MV-4-11 (cell line): Measurements from ENCODE around the gene ASB1.

Experiments
- DNase-seq: peaks from one replicate; lab custom pipeline; 2025; lab: John Stamatoyannopoulos, UW

The ASB1 gene

GRCh38 chr2:238467792-238468191 is 41.1 kb downstream of the ASB1 start:
- no peak for DNase-seq

- no peak for DNase-seq
These were observed 42.4 kb downstream of the ASB1 start for GRCh38 chr2:238469155-238469554.

DNA sequence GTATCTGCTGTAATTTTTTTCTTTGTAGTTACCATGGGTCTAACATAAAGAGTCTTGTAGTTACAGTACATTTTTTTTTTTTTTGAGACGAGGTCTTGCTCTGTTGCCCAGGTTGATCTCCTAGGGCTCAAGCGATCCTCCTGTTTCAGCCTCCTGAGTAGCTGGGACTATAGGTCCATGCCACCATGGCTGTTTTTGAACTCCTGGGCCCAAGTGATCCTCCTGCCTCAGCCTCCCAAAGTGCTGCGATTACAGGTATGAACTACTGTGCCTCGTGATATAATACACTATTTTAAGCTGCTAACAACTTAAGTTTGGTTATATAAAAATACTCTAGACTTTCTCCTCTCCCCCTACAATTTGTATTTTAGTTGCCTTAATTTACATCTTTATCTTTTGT is 46.3 kb downstream of the ASB1 start:
- no peak for DNase-seq

GRCh38 chr2:238473523-238473922 is 46.8 kb downstream of the ASB1 start:
- no peak for DNase-seq

- no peak for DNase-seq
These were observed 48.3 kb downstream of the ASB1 start for GRCh38 chr2:238475034-238475433.

DNA sequence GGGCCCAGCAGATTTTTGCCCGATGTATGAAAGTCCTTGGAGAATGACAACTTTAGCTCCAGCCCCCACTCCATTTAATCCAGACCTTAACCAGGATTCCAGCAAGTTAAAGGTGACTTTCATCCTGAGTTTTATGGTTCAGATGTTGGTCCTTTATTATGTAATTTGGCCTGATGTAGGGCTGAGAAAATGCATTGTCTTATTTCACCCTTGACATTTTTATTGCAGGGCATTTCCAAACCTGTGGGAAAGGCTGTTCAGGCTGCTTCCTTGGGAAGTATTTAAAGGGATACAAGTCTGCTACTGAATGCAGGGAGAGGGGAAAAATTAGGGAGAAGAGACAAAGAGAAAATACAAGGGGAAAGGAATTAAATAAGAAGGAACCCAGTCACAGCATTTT is 48.8 kb downstream of the ASB1 start:
- no peak for DNase-seq

DNA sequence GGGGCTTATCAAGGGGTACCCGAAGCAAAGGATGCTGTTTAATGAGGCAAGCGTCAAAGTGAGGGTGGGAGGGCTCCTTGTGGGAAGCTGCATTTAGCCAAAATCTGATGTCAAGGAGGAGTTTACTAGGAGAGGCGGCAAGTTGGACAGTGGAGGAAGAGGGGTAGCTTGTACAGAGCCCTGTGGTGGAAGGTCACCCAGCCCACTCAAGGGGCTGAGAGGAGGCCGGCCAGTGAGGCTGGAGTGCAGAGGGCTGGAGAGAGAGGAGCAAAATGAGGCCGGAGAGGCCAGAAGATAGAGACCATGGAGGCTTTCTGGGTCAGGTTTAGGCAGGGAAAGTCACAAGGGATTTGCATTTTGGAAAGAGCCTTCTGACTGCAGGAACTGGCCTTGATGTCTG is 49.5 kb downstream of the ASB1 start:
- no peak for DNase-seq

- no peak for DNase-seq
These were observed 51.5 kb downstream of the ASB1 start for GRCh38 chr2:238478216-238478615.

GRCh38 chr2:238479847-238480246 is 53.1 kb downstream of the ASB1 start:
- DNase-seq: no peak

DNA sequence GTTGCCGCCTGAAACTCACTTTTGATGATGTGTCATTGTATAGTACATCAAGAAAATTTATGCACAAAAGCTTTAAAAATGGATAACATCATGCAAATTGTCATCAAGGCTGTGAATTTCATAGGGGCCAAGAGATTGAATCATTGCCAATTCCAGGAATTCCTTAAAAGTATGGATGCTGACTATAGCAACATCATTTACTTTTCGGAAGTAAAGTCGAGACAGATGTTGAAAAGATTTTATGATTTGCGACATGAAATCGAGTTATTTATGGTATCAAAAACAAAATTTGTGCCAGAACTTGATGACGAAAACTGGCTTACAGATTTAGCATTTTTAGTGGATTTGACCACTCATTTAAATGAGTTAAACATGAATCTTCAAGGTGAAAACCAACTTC is 56.3 kb downstream of the ASB1 start:
- DNase-seq: no peak

GRCh38 chr2:238483656-238484055 is 56.9 kb downstream of the ASB1 start:
- DNase-seq: no peak

GRCh38 chr2:238484522-238485452 is 58.1 kb downstream of the ASB1 start:
- DNase-seq: no peak

DNA sequence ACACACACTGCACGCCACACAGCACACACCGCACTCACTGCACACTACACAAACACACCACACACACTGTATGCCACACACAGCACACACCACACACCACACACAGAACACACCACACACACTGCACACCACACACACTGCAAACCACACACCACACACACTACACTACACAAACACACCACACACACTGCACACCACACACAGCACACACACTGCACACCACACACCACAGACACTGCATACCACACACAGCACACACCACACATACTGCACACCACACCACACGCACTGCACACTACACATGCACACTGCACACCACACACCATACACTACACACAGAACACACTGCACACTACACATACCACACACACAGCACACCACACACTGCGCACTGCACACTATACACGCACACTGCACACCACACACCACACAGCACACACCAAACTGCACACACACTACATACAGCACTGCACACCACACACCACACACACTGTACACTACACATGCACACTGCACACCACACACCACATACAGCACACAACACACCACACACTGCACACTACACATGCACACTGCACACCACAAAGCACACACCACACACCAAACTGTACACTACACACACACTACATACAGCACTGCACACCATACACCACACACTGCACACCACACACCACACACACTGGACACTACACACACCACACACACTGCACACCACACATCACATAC is 59.6 kb downstream of the ASB1 start:
- no peak for DNase-seq

- no peak for DNase-seq
These were observed 60.4 kb downstream of the ASB1 start for GRCh38 chr2:238487134-238487533.

DNA sequence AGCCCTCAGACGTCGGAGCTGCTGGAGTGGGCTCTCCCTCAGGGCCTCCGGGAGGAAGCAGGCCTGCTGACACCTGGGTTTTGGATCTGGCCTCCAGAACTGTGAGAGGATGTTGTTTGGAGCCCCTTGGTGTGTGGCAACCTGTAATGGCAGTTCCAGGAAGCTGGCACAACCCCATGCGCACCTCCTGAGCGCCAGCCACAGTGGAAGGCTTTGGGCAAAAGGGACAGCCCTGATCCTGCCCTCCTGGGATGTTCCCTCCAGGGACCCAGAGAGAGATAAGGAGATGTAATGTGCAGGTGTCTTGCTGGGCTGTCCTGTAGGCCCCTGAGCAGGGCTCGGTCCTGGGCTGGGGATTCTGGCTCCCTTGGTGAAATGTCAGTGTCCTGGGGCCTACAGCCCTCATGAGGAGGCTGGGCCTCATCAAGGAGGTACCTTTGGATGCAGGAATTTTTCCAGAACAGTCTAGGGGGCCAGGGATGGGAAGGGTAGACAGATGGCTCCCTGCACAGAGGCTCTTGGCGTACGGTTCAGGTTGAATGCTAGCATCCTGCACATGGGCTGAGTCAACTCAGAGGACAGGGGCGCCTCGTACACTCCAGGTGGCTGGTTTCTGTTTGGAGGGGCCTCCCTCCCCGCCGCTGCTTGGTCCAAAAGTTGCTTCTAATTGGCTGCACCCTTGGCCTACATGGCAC is 61.1 kb downstream of the ASB1 start:
- no peak for DNase-seq

DNA sequence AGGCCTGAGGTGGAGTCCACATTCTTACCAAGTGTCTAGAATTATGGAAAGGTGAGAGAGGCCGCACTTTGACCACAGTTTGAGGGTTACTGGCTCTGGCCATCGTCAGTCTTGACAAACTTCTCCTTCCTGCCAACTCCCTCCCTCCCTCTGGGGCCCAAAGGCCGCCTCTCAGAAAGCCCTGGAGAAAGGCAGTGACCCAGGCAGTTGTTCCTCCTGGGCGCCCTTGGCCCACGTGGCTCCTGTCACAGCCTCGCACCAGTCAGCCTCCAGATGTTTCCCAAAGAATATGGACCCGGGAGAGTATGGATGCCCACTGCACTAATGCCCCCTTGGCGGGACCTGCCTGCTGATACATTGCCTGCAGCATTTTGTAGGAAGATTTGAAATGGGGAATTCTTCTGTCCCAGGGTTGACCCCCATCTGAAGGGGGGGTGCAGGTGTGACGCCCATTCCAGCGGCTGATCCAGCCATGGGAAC is 61.7 kb downstream of the ASB1 start:
- DNase-seq: no peak

DNA sequence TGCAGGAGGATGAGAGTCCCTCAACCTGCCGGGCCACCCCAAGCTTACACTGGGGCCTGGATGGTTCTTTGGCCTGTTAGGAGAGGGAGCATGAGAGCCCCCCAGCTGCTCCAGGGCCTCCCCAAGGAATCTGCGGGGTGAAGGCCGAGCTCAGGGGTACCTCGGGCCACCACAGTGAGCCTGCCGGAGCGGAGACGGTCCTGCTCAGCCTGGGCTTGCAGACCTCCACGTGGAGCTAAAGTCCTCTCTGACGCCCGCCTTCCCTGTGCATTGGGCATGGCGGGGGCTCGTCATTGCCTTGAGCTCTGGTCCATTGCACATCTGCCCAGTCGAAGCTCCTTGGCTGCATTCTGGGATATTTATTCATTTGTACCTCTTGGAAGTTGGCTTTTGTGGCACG is 62.7 kb downstream of the ASB1 start:
- DNase-seq: no peak

DNA sequence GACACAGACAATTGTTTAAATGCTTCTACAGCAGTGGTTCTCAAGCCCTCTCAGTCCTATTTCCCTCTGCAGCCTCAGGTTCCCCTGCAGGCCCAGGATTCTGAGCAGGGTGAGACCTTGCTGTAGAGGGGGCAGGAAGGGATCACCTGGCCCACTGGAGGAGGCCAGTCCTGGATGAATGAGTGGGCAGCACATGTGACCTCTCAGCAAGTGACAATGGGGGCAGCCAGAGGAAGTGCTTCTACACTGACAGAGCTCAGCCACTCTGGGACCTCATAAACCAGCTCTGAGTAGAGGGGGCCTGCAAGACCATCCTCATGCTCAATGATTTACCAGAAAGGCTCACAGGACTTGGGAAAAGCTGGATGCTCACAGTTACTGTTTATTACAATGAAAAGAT is 63.2 kb downstream of the ASB1 start:
- no peak for DNase-seq

- no peak for DNase-seq
These were observed 66.1 kb downstream of the ASB1 start for GRCh38 chr2:238492840-238493239.

DNA sequence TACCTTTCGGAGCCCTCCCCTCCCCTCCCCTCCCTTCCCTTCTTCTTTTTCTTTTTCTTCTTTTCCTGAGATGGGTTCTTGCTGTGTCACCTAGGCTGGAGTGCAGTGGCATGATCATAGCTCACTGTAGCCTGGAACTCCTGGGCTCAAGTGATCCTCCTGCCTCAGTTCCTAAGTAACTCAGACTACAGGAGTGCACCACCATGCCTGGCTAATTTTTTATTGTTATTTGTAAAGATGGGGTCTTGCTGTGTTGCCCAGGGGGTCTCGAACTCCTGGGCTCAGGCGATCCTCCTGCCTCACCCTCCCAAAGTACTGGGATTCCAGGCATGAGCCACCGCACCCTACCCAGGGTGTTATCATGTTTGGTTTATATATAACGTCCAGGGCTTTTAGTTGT is 66.7 kb downstream of the ASB1 start:
- no peak for DNase-seq

GRCh38 chr2:238493880-238494572 is 67.3 kb downstream of the ASB1 start:
- DNase-seq: no peak

DNA sequence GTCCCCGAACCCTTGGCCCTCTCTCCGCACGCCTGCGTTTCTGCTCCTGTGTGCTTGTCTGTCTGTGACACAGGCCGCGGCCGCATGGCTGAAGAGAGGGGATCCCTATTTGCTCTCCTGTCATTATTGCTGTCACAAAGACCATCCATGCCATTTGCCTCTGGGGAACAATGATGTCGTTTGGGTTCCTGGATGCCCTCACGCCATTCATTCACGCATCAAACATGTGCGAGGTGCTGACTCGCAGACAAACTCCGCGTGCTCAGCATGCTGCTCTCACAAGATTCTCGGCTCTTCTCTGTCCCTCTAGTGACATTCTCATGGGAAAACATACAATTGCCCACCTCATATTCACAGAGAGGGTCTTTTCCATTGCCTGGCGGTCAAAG is 67.8 kb downstream of the ASB1 start:
- DNase-seq: no peak
